Measurements from ENCODE around the gene PMS2. TPM values are rescaled to one million over a fixed set of nuclear protein-coding genes. Genes with fewer than 3 reads are reported as not detected.
"Not testable (repeated sequence)": the region's sequence is repeated elsewhere in the genome, so short reads cannot be mapped to it uniquely, and the experiment has no call there.

Gene PMS2
- total RNA-seq, 1 experiment from 2014 or later = 27.6 TPM

GRCh38 chr7:6007835-6008590, 836 bp downstream of the PMS2 start:
- peak overlapping the region; percentile 91 for H3K4me2 ChIP-seq (ENCODE audit: low read length)
- H3K4me3 ChIP-seq (replicated peaks in 1 of 2; ENCODE audit: low read depth in 1 of 2, low read length in 2 of 2) = peak overlapping the region; percentile 81 to 86
- peaks cover 4 to 23% of the 10 kb centered on the region in 2 experiments; a peak in 3 of 4 replicates for H3K4me1 ChIP-seq (ENCODE audit: control insufficient read depth in 1 of 2, insufficient read depth in 2 of 2, low read length in 2 of 2)
- H3K27me3 ChIP-seq (ENCODE audit: insufficient read depth, low read length); intact Hi-C loops (cut with micrococcal nuclease); H3K36me3 ChIP-seq (ENCODE audit: control insufficient read depth in 1 of 2, insufficient read depth in 2 of 2, low read length in 2 of 2); H3K9me2 ChIP-seq (ENCODE audit: insufficient read depth); DNase-seq (ENCODE audit: low read depth, low spot score); RAD21 ChIA-PET (ENCODE audit: low non-redundant PET in 1 of 2, low total read pairs in 2 of 2, uncharacterized antibody in 2 of 2, unreplicated experiment in 2 of 2); H4K20me1 ChIP-seq (ENCODE audit: insufficient read depth); H2AFZ ChIP-seq (ENCODE audit: low read depth, low read length, poor library complexity, severe bottlenecking); ATAC-seq; H3K9me3 ChIP-seq (ENCODE audit: control insufficient read depth in 1 of 2, insufficient read depth in 1 of 2, low read depth in 1 of 2, low read length in 2 of 2); BruUV-seq (replicated peaks): not testable (repeated sequence)
- H3K79me2 ChIP-seq (ENCODE audit: insufficient read depth, low read length) = peaks cover 49% of the 10 kb centered on the region
- ChIA-PET POLR2A (interaction anchor here (0.9 to 1.3 kb wide), 2 partner anchors 11 to 359 kb away, joined by 3 read pairs; no protein-coding TSS in a partner anchor), CTCF (interaction anchor here (2.8 kb wide), 1 partner anchor 10 kb away, joined by 8 read pairs; no protein-coding TSS in a partner anchor)
- H3K27ac ChIP-seq (ENCODE audit: low read depth, low read length) = peak overlapping the region; percentile 92
- H3K9ac ChIP-seq (ENCODE audit: low read length) = peak overlapping the region; percentile 98

DNA sequence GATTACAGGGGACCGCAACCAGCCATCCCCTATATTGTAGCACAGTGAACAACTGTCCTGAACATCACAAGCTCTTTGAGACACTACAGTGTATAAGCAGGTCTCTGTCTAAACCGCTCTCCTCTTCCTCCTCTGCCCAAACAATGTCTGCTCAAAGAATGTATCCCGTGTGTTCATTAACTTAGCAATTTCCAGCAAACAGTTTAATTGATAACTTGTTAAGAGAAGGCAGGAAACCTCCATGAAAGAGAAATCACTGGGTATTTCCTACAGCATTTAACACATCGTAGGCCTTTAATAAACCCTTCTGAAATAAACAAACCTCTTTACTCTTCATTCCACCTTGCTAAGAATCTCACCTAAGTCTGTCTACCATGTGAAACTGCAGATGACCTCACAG, 1.5 kb downstream of the PMS2 start:
- ChIA-PET RAD21 (ENCODE audit: low non-redundant PET in 1 of 2, low total read pairs in 2 of 2, uncharacterized antibody in 2 of 2, unreplicated experiment in 2 of 2) (no interaction called here), POLR2A (no interaction called here), CTCF (interaction anchor here (2.8 kb wide), 1 partner anchor 10 kb away, joined by 8 read pairs; no protein-coding TSS in a partner anchor)
- Histone ChIP-seq H3K4me2 (ENCODE audit: low read length) (peak overlapping the region; percentile 91), H3K27ac (ENCODE audit: low read depth, low read length) (peak overlapping the region; percentile 92; the same call in 1 of the 2 replicates), H2AFZ (ENCODE audit: low read depth, low read length, poor library complexity, severe bottlenecking) (no peak overlapping the region), H3K9ac (ENCODE audit: low read length) (peak overlapping the region; percentile 98), H3K36me3 (ENCODE audit: control insufficient read depth in 1 of 2, insufficient read depth in 2 of 2, low read length in 2 of 2) (peaks cover 7 to 8% of the 10 kb centered on the region in 2 experiments; a peak in 2 of 4 replicates), H3K4me1 (ENCODE audit: control insufficient read depth in 1 of 2, insufficient read depth in 2 of 2, low read length in 2 of 2) (peaks cover 4 to 23% of the 10 kb centered on the region in 2 experiments; a peak in 3 of 4 replicates), H3K4me3 (replicated peaks in 1 of 2; ENCODE audit: low read depth in 1 of 2, low read length in 2 of 2) (peak overlapping the region; percentile 81 to 86), H3K9me3 (ENCODE audit: control insufficient read depth in 1 of 2, insufficient read depth in 1 of 2, low read depth in 1 of 2, low read length in 2 of 2) (no peaks in the 10 kb centered on the region), H3K27me3 (ENCODE audit: insufficient read depth, low read length) (no peaks in the 10 kb centered on the region), H4K20me1 (ENCODE audit: insufficient read depth) (no peaks in the 10 kb centered on the region), H3K79me2 (ENCODE audit: insufficient read depth, low read length) (peaks cover 45% of the 10 kb centered on the region), H3K9me2 (ENCODE audit: insufficient read depth) (no peaks in the 10 kb centered on the region)
- intact Hi-C loops (cut with micrococcal nuclease) = no loop called here
- no peak for TF ChIP-seq SP1 (IDR thresholded peaks at IDR 0.05; ENCODE audit: low read depth)
- TF ChIP-seq FOSL1 (IDR thresholded peaks at IDR 0.05; ENCODE audit: low read depth) = no peak
- no peak for TF ChIP-seq TCF7L2 (IDR thresholded peaks at IDR 0.05; ENCODE audit: borderline replicate concordance, extremely low read depth, insufficient read depth, insufficient read length)
- BruUV-seq (replicated peaks) = no TSS peak
- ATAC-seq = no peak
- DNase-seq (ENCODE audit: low read depth, low spot score) = no peak
